T-helper 2 cell treated with Interferon-gamma antibody and Interleukin-4, amounts not matched to agents 100 ng/mL and 5 ng/mL, for 36 hours (primary cell): ENCODE data around the gene ARHGAP42. TPM values are rescaled to one million over a fixed set of nuclear protein-coding genes. Genes with fewer than 3 reads are reported as not detected.

Source experiments
- intact Hi-C: fragments of 100-400 bp; cut with micrococcal nuclease; formaldehyde crosslinking; loops from one replicate; pipeline ENCODE4 v1.15.1; 2023
- total RNA-seq: library from RNA; stranded (reverse); gene quantifications from 2 replicates; pipeline ENCODE4 v1.2.3, GENCODE V29; 2022

The ARHGAP42 gene
- total RNA-seq, 1 donor from 2014 or later, result 0.16 TPM

DNA sequence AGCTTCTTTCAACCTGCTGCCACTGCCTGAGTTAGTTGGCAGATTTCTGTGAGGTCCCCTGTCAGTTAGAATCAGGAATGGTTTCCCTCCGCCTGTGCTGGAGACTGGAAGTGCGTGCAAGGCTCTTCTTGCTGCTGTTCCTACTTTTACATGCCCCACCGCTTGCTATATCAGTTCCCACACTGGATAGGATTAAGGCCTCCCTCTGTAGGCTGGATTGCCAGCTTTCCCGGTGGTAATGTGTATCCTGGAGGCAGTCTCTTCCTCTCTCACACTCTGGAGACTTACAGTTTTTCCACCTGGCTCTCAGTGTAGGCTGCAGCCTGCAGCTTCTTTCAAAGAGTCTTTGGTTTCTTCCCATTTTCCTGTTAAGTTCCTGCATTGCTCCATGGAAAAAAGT, 66.5 kb downstream of the ARHGAP42 start:
- intact Hi-C loops, result no loop called here

DNA sequence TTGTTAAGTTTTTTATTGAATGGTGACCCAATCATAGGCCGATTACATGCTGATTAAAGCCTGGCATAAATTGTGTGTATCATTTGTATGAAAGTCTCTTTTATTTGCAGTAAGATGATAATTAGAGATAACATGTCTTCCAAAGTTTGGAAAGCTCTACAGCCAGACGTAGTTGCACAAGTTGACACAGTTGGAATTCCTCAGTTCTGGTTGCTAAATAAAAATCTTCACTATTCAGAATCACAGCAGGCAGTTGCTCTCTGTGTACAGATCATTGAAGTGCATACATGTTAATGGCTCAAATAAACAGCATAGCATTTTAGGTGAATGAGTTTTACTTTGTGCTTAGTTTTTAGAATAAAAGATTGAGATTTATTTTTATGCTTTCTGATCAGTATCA, 69.5 kb downstream of the ARHGAP42 start:
- intact Hi-C loops, result no loop called here

DNA sequence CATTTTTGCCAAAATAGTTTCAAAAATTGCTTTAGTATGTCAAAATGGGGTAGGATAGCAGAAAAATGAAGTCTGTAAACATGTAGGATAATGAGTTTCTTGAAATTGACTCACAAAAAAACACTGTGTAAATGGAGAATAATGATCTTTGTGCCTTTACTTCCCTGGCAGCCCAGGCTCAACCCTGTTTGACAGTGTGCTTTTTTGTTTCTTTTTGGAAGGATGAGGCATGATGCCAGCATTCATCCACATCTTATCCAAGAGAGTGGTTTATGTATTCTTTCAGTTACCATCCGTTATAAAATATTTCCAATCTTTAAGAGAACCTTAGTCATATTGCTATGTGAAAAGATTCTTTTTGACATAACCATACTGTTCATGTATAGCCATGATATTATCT, 70.6 kb downstream of the ARHGAP42 start:
- intact Hi-C loops, result no loop called here

DNA sequence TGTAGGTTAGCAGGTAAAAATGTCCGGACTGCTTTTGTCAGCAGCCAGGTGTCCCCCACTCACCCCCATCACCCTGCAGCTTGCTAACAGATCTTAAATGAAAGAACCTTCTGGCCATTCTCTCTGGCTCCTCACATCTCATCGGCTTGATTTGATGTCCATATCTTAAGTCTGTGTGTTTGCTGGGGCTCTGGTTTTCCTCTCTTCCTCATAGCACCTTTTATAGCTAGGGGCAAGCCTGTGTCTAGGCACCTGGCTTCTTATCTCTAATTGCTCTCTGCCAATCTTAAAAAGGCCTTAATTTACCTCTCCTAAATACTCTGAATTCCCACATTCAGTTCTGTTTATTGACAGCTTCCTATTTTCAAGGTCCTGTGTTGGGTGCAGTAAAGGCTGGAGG, 72.0 kb downstream of the ARHGAP42 start:
- intact Hi-C loops, result no loop called here

DNA sequence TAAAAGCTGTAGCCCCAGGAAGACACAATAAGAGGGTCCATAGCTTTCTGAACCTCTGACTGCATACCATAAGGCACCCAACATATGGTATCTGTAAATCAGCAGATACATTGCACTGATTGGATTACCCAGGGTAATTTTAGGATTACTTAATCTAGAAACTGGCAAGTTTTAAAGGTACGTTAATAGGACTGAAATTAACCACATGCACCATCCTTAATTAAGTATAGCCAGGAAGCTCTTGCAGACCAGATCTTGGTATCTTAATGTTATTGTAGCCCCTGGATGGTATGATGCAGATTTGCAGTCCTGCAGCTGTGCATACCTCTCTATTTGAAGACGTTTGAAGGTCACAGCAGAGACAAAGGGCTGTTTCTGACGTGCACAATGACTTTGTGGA, 72.8 kb downstream of the ARHGAP42 start:
- intact Hi-C loops, result no loop called here

DNA sequence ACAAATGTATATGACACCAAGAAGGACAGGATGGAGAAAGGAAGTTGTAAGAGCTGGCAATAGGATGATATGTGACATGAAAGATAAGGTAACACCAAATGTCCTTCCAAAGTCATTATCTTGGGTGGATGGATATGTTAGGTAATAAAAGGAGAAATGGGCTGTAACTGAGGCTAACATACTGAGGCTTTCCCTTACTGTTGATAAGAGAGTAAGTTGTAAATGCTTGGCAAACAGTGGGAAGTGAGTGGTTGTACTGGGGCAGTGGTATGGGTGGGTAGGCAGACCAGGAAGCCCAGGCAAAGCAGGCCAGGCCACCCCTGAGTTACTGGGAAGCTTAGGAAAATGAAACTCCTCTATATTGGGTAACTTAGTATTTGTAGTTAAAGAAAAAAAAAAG, 73.7 kb downstream of the ARHGAP42 start:
- intact Hi-C loops, result no loop called here

DNA sequence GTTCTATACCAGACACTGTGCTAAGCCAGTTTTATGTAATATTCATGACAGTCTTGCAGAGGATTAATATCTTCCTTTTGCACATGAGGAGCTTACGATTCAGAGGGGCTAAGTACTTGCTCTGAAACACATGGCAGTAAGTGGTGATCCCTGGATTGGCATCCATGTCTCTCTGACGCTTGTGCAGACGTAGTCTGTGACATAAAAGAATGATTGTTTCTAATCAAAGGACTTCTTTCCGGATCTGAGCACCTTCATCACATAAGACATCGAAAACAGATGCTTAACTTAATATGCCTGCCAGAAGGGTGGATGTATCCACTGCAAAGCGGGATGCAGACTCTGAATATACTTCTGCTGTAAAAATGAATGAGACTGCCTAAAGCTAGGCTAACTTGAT, 74.8 kb downstream of the ARHGAP42 start:
- intact Hi-C loops, result no loop called here

DNA sequence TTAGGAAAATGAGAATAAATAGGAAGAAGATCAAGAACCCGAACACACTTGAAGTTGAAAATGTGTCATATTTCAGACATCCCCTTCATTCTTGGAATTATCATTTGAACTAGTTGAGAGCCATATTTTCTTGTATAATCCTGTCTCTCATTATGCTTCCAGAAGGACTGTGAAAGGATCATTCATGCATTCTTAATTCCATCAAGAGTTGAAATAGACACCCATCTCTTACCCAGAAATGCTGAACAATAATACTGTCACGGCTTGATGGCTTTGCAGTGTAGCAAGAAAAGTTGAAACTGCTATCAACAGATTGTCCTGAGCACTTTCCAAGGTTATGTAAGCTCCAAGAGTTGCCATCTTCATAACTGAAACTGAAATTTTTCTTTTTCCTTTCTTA, 79.7 kb downstream of the ARHGAP42 start:
- intact Hi-C loops, result no loop called here

DNA sequence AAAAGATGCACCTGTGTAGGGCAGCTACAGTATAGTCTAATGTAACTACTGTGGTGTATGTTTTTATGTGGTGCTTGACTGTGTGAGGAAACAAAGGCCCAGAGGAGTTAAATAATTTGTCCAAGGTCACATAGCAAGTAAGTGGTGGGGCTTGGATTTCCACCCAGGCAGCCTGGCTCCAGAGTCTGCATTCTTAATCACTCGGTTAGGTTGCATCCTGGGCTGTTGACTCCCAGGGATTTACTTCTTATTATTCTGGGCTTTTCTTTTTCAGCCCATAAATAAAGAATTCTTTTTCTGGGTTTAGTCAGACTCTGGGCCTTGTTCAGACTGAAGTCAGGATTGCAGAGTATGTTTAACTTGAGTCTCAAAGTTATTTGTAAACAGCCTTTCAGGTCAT, 82.1 kb downstream of the ARHGAP42 start:
- intact Hi-C loops, result no loop called here

DNA sequence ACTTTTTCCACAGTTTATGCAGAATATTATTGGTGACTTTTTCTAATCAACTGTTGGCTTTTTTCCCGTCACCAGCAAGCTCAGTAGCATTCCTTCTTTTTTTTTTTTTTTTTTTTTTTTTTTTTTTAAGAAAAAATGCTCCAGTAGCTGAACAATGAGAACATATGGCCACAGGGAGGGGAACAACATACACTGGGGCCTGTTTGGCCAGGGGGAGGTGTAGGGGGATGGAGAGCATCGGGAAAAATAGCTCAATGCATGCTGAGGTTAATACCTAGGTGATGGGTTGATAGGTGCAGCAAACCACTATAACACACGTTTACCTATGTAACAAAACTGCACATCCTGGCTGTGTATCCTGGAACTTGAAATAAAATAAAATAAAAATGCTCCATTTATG, 82.5 kb downstream of the ARHGAP42 start:
- intact Hi-C loops, result no loop called here

DNA sequence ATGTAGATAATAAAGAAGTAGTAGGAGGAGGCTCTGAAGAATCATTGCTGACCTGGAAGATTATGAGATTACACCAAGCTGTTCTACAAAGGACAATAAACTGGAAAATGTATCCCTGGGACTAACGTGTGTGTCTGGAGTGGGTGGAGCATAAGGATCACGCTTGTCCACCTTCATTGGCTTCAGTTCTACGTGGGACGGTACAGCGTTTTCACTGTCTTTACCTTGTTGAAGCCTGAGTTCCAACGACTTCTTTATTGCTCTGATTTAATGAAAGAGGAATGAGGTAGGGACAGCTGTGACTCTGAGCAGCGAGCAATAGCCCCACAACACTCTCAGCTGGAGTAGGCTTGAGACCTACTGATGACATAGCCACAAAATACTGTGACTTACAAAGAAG, 87.0 kb downstream of the ARHGAP42 start:
- intact Hi-C loops, result no loop called here

DNA sequence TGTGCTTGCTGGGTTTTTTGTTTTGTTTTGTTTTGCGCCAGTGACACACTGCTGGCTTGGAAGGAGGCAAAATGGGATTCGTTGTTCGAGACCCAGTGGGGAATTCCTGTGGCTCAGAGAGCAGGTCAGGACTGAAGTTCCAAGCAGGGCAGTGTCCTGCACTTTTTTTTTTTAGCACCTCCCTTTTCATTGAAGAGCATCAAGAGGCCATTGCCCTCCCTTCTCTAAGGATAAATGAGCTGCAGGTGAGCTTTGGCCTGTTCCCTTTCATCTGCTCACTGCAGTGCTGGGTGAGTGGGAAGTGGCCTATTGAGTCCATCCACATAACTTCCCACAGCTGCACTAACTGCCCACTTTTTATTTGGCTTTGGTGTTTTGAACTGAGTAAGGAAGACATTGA, 87.8 kb downstream of the ARHGAP42 start:
- intact Hi-C loops, result no loop called here

DNA sequence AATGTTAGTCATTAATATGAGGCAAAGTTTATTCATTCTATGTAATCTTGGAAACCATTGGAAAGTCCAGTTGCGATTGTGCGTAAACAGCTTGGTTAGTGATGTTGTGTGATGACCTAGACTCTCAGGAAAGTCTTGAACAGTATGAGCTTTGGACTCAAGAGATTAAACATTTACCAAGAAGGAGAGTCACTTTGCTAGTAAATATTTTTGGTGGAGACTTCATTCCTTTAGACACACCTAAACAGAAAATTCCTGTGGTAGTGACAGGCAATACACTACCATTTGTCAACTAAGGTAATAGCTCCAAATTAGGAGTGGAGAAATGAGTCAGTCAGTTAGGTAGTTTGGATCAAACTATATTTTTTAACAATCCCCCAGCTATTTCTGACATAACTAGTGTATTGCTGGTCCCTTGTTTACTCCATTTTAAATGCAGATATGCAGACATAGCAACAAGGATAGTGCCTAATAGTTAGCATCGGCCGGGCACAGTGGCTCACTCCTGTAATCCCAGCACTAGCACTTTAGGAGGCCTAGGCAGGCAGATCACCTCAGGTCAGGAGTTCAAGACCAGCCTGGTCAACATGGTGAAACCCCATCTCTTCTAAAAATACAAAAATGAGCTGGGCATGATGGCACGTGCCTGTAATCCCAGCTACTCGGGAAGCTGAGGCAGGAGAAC, 89.3 kb downstream of the ARHGAP42 start:
- intact Hi-C loops, result no loop called here

DNA sequence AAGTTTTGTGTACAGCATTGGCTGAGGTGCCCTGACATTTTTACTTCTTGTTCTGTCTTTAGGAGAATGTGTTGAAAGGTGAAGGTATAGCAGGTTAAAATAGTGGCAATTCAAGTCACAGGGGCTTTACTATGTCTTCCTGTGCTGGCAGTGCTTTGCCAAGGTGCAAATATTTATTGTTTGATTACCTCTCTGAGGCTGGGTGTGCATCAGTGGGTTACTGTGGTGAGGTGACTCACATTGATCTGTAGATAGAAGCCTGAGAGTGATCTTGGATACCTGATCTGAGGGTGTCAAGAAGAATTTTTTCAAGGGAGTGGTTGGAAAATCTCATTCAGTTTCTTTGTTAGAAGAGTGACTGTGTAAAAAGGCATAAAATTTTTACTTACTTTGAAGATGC, 90.0 kb downstream of the ARHGAP42 start:
- intact Hi-C loops, result no loop called here

DNA sequence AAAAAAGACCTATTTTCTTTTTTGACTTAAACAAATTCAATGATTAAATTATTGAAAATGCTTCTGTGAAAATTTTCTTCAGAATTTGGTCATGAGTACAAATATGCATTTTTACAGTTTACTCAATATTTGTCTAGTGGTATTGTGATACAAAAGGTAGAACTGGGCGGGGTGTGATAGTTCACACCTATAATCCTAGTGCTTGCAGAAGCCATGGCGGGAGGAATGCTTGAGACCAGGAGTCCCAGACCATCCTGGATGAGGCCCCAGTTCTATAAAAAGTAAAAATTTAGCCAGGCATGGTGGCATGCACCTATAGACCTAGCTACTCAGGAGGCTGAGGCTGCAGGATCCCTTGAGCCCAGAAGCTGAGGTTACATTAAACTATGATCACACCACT, 90.6 kb downstream of the ARHGAP42 start:
- intact Hi-C loops, result no loop called here

DNA sequence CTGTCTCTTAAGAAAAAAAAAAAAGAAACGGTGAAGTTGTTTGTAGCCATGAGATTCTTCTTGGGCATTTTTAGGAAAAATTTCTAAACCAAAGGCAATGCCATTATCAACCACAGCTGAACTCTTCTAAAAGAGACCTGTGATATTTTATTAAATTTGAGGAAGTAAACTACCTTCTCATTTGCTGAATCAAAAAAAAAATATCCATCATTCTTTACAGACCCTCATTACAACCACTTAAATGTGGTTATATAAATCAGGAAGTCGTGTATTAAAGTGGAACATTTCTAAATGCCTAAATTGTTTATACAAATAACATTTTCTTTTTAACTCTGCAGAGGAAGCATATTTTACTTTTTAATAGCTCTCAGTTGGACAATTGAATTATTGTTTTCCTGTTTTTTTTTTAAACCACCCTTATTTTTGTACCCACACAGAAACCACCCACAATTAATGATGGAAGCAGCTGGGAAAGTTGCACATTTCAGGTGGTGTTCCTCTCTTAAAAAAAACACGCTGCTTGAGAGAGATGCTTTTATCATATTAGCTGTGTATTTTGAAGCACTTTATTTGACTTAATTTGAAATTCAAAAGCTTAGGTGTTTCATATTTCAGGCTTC, 91.2 kb downstream of the ARHGAP42 start:
- intact Hi-C loops, result no loop called here

DNA sequence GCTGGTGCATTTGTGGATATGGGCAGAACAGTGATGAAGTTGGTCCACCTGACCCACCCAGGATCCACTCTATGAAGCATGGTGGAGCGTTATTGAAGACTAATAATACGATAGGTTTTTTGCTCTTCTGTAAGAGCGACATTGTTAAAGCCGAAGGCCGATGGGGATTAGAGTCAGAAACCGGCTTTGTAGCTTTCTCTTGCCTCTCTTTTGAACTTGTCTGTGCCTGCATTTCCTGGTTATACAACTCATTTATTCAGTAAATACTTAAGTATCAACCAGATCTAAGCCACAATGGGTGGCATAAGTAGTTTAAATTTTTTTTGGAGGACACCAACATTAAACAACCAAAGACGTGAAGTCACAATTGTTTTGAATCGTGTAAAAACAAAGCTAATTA, 93.4 kb downstream of the ARHGAP42 start:
- intact Hi-C loops, result no loop called here

DNA sequence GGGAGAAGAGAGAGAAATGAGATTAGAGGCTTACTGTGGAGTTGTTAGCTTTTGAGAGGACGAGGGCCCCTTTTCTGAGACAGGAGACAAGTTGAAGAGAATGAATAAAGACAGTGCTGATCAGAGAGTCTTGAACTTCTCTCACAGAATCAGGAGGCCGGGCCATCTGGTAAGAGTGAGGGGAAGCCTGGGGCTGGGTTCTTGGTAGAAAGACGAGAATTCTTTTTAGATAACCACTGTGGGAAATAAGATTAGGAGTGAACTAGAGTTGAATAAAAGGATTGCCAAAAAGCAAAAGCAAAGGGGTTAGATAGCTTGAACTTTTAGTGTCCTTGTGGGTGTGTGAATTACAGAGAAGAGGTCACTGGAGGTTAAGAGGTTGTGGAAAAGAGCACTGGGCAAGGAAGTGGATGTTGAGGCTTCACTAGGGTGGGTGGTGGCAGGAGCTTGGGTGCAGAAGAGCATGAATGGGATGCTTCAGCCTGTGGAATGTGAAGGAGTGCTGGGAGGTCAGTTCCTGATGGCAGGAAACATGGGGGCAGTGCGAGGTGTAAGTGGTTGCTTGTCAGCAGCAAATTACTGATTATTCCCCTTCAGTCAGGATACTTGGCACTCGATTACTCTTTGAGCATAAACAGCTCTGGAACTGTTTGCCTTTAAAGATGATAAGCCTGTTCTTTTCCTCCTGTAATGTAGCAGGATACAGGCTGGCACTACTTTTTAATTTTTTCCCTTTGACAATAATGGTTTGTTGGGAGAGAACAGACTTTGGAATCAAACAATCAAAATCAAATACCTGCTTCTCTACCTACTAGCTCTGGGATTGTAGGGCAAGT, 98.3 kb downstream of the ARHGAP42 start:
- intact Hi-C loops, result no loop called here

DNA sequence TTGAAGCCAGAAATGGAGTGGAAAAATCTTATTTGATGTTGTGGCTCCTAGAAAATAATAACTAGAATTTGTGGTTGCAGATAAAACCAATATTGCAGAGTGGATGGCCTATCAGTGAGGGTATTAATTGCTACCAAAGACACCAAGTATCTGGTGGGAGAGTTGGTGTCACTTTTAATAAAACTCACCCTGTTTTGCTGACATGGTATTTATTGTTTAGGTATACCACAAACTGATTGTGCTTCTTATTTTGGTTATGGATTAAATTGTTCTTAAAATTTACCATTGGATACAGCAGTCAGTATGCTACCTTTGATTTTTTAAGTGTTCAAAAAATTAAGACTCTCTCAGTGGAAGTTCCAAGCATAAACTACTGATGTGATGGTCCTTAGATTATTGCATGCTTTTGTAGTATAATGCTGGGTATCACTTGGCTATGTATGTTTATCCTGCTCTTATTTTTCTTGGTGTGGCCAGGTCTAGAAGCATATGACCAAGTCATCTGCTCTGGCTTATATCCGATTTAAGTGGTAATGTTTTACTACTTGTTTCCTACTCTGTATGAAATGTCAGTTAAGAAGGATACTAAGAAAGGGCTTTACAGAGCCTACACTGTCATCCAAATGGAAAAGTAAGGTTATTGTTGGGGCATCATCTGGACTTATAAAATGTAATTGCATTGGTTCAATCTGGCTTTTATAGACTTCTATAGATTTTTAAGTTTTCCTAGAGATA, 101.6 kb downstream of the ARHGAP42 start:
- intact Hi-C loops, result no loop called here

DNA sequence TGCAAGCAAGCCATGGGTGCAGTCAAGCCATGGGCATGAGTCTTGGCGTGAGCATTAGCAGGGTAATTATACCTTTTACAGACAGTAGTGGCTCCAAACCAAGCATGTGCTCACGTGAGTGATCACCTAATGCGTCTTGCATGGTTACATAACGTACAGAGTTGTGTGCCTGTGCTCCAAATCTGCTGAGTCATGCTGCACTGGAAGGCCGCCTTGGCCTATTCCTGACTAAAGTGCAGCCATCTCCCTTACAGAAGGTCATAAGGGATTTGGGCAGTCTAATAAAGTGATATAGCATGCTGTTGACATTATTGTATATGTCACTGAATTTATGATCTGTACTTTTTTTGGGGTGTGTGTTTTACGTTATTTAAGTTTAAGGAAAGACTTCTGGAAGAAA, 102.4 kb downstream of the ARHGAP42 start:
- intact Hi-C loops, result no loop called here

DNA sequence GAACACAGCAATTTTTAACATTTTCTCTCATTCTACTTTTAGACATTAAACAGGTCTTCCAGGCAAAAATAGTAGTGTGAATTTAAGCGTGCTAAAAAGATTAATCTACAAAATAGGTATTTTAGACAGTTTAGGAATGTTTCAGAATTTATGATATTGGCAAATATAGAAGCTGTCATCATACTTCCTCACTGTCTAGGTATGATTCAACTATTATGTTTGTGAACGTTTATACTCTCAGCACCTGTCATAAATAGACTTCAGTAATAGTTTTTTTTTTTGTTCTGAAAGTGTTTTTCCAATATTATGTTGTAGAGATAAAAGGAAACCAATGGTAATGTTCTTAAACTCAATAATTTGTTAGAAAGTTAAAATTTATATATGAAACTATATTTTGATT, 103.0 kb downstream of the ARHGAP42 start:
- intact Hi-C loops, result no loop called here

DNA sequence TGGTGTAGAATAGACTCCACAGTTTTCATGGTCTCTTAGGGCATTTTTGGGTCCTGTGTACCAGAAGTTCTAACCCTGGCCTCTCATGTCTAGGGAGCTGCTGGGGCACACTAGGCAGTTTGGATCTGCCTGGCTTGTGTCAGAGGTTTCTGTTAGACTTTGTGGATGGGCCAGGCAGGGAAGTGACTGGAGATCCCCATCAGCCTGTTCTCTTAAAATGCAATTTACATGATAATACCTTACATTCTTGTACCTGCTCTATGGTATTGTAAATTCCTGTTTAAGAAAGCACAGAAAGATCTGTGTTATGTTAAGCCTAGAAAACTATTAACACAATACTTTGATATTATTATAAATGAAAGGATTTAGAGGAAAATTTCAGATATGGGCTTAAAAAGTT, 104.0 kb downstream of the ARHGAP42 start:
- intact Hi-C loops, result no loop called here
